Panc1 (cell line): Measurements from ENCODE around the gene PEPD. TPM values are rescaled to one million over a fixed set of nuclear protein-coding genes. Genes with fewer than 3 reads are reported as not detected.

ENCODE experiments used
- ATAC-seq: fragments of 200-7000 bp; cut with Tn5 transposase; 2 replicates; pipeline ENCODE4 v1.9.1; 2020; ENCODE audit warnings: mild to moderate bottlenecking, moderate library complexity
- BruUV-seq: library from RNA; stranded (reverse); fragments of 400-500 nt; replicated peaks from 2 replicates; lab custom pipeline; 2021; lab: Mats Ljungman, UMichigan
- CTCF ChIA-PET: fragments of 300-600 bp; sonication (Branson Sonifier 250); formaldehyde crosslinking; loops from one replicate; lab custom pipeline; 2022; ENCODE audit warnings: antibody characterized with exemption; lab: Charles Lee
- POLR2A ChIA-PET: fragments of 300-600 bp; sonication (Branson Sonifier 250); formaldehyde crosslinking; loops from one replicate; lab custom pipeline; 2022; ENCODE audit warnings: antibody characterized with exemption; lab: Charles Lee
- DNase-seq: peaks from one replicate; pipeline ENCODE4 v3.0.0-alpha.2; 2010; ENCODE audit warnings: low read depth, low spot score
- H3K27ac ChIP-seq: 2 replicates; pipeline ENCODE4 v1.5.1; 2011; ENCODE audit warnings: mild to moderate bottlenecking, low read length, inconsistent platforms
- H3K27me3 ChIP-seq: fragments of 200-500 bp; sonication (Bioruptor generic); 2 replicates; pipeline ENCODE4 v1.6.0; 2014; ENCODE audit warnings: low read length, inconsistent platforms; ENCODE audit not compliant: control insufficient read depth, insufficient read depth
- H3K36me3 ChIP-seq: fragments of 200-500 bp; sonication (Bioruptor generic); 2 replicates; pipeline ENCODE4 v1.5.1; 2014; ENCODE audit warnings: inconsistent platforms, mild to moderate bottlenecking, low read length, moderate library complexity; ENCODE audit not compliant: control insufficient read depth, insufficient read depth
- H3K4me1 ChIP-seq: 2 replicates; pipeline ENCODE4 v1.5.1; 2011; ENCODE audit warnings: inconsistent platforms, mild to moderate bottlenecking, low read length, moderate library complexity; ENCODE audit not compliant: control insufficient read depth, insufficient read depth
- H3K4me3 ChIP-seq, 2 experiments: 2 replicates each; pipeline ENCODE4 v1.5.1; 2011 to 2012; ENCODE audit warnings: low read depth in 2 of 2, low read length in 2 of 2, mild to moderate bottlenecking in 2 of 2, inconsistent platforms in 1 of 2, moderate library complexity in 1 of 2
- H3K9me3 ChIP-seq: fragments of 200-500 bp; sonication (Bioruptor generic); 2 replicates; pipeline ENCODE4 v1.5.1; 2014; ENCODE audit warnings: low read depth, mild to moderate bottlenecking, inconsistent platforms, low read length, moderate library complexity; ENCODE audit not compliant: control insufficient read depth, insufficient read depth
- CTCF ChIP-seq: fragments of 450-650 bp; IDR thresholded peaks from 2 replicates; pipeline ENCODE4 v1.5.1; 2017; ENCODE audit warnings: mild to moderate bottlenecking
- POLR2AphosphoS5 ChIP-seq: IDR thresholded peaks from 2 replicates; pipeline ENCODE4 v1.6.1; 2012; ENCODE audit warnings: mild to moderate bottlenecking, low read depth, low read length, moderate library complexity
- REST ChIP-seq, 2 experiments: IDR thresholded peaks; 2 replicates each; pipeline ENCODE4 v1.6.1; 2011 to 2012; ENCODE audit warnings: low read depth in 2 of 2, control low read depth in 1 of 2, low read length in 1 of 2, mild to moderate bottlenecking in 1 of 2, moderate library complexity in 1 of 2; ENCODE audit not compliant: insufficient read depth in 1 of 2
- SIN3A ChIP-seq: IDR thresholded peaks from 2 replicates; pipeline ENCODE4 v1.6.1; 2012; ENCODE audit warnings: low read depth, mild to moderate bottlenecking, low read length, moderate library complexity, borderline replicate concordance; ENCODE audit not compliant: insufficient read depth
- TCF7L2 ChIP-seq: IDR thresholded peaks from 2 replicates; pipeline ENCODE4 v1.6.1; 2011; ENCODE audit warnings: mild to moderate bottlenecking, low read depth, low read length, inconsistent platforms
- in situ Hi-C: cut with HindIII; loops from 2 replicates; pipeline ENCODE4 v1.10.0; 2016; ENCODE audit warnings: low sequenced_read_pairs, low pct_unique_long_range_greater_than_20kb
- intact Hi-C: fragments of 100-400 bp; cut with micrococcal nuclease; formaldehyde crosslinking; loops from one replicate; pipeline ENCODE4 v1.10.0; 2022; ENCODE audit not compliant: unreplicated experiment
- total RNA-seq: library from RNA; stranded (reverse); gene quantifications from one replicate; pipeline ENCODE4 v1.2.1, GENCODE V29; 2021; ENCODE audit not compliant: unreplicated experiment

Gene PEPD
- total RNA-seq, 1 experiment from 2014 or later: 102 TPM

- H3K9me3 ChIP-seq: no peaks in the 10 kb centered on the region
- H3K27me3 ChIP-seq: no peaks in the 10 kb centered on the region
- ATAC-seq: no peak
- no peaks in the 10 kb centered on the region for H3K4me1 ChIP-seq
- H3K4me3 ChIP-seq: no peak overlapping the region
- no peak overlapping the region for H3K27ac ChIP-seq
- no peak for TF ChIP-seq TCF7L2
- no peak for TF ChIP-seq POLR2AphosphoS5
- TF ChIP-seq SIN3A: no peak
- no peak for TF ChIP-seq CTCF
- no peak for TF ChIP-seq REST (IDR thresholded peaks at IDR 0.05; ENCODE audit: insufficient read depth in 1 of 2, low read depth in 2 of 2, low read length in 1 of 2)
- POLR2A ChIA-PET: no interaction called here
- CTCF ChIA-PET: no interaction called here
- no TSS peak for BruUV-seq
- DNase-seq: no peak
- intact Hi-C loops (no loop called here), in situ Hi-C loops (no loop called here)
- H3K36me3 ChIP-seq: no peaks in the 10 kb centered on the region
These were observed 71.8 kb downstream of the PEPD start for GRCh38 chr19:33449799-33450198.

GRCh38 chr19:33448159-33448516 is 73.5 kb downstream of the PEPD start:
- in situ Hi-C loops: no loop called here
- no peak overlapping the region for H3K27ac ChIP-seq
- intact Hi-C loops: no loop called here
- no peak for ATAC-seq
- TF ChIP-seq SIN3A (no peak), POLR2AphosphoS5 (no peak), REST (IDR thresholded peaks at IDR 0.05; ENCODE audit: insufficient read depth in 1 of 2, low read depth in 2 of 2, low read length in 1 of 2) (no peak), TCF7L2 (no peak), CTCF (no peak)
- POLR2A ChIA-PET: no interaction called here
- CTCF ChIA-PET: no interaction called here
- no TSS peak for BruUV-seq
- no peaks in the 10 kb centered on the region for H3K27me3 ChIP-seq
- H3K4me3 ChIP-seq: no peak overlapping the region
- no peaks in the 10 kb centered on the region for H3K9me3 ChIP-seq
- H3K36me3 ChIP-seq: no peaks in the 10 kb centered on the region
- no peak for DNase-seq
- H3K4me1 ChIP-seq: no peaks in the 10 kb centered on the region
